Measurements from ENCODE around the gene NR3C1. TPM values are rescaled to one million over a fixed set of nuclear protein-coding genes. Genes with fewer than 3 reads are reported as not detected.

NR3C1 gene
- polyA plus RNA-seq, 1 donor from 2014 or later = 2.3 TPM

GRCh38 chr5:143311955-143312354, 91.5 kb downstream of the NR3C1 start:
- Histone ChIP-seq H3K36me3 (ENCODE audit: insufficient read depth, low read length) (no peaks in the 10 kb centered on the region), H3F3A (ENCODE audit: insufficient read depth, low read length, poor library complexity, severe bottlenecking) (no peaks in the 10 kb centered on the region), H3K27me3 (ENCODE audit: insufficient read depth, low read depth, low read length) (no peaks in the 10 kb centered on the region), H3K9me2 (ENCODE audit: insufficient read depth, low read length) (no peaks in the 10 kb centered on the region), H2AFZ (ENCODE audit: low read depth, low read length) (no peak overlapping the region), H3K27ac (ENCODE audit: low read length) (no peak overlapping the region), H4K20me1 (ENCODE audit: insufficient read depth) (no peaks in the 10 kb centered on the region), H3K9ac (ENCODE audit: low read length) (no peak overlapping the region), H3K9me3 (ENCODE audit: low read length) (no peaks in the 10 kb centered on the region), H3K4me3 (ENCODE audit: low read length) (no peak overlapping the region), H3K4me2 (ENCODE audit: low read length) (no peak overlapping the region), H3K79me2 (replicated peaks; ENCODE audit: insufficient read depth, low read length) (no peaks in the 10 kb centered on the region)
- TF ChIP-seq EZH2 (IDR thresholded peaks at IDR 0.05; ENCODE audit: borderline replicate concordance, insufficient read depth, low read length, poor library complexity, severe bottlenecking) (no peak), MXI1 (conservative IDR thresholded peaks at IDR 0.05; ENCODE audit: poor library complexity, severe bottlenecking) (no peak), SMC3 (conservative IDR thresholded peaks at IDR 0.05; ENCODE audit: poor library complexity) (no peak), TAF1 (IDR thresholded peaks at IDR 0.05; ENCODE audit: low read depth) (no peak), CTCF (IDR thresholded peaks at IDR 0.05; ENCODE audit: poor library complexity, severe bottlenecking) (no peak), POLR2AphosphoS5 (IDR thresholded peaks at IDR 0.05) (no peak)
- TF ChIP-seq, protein P1, sequence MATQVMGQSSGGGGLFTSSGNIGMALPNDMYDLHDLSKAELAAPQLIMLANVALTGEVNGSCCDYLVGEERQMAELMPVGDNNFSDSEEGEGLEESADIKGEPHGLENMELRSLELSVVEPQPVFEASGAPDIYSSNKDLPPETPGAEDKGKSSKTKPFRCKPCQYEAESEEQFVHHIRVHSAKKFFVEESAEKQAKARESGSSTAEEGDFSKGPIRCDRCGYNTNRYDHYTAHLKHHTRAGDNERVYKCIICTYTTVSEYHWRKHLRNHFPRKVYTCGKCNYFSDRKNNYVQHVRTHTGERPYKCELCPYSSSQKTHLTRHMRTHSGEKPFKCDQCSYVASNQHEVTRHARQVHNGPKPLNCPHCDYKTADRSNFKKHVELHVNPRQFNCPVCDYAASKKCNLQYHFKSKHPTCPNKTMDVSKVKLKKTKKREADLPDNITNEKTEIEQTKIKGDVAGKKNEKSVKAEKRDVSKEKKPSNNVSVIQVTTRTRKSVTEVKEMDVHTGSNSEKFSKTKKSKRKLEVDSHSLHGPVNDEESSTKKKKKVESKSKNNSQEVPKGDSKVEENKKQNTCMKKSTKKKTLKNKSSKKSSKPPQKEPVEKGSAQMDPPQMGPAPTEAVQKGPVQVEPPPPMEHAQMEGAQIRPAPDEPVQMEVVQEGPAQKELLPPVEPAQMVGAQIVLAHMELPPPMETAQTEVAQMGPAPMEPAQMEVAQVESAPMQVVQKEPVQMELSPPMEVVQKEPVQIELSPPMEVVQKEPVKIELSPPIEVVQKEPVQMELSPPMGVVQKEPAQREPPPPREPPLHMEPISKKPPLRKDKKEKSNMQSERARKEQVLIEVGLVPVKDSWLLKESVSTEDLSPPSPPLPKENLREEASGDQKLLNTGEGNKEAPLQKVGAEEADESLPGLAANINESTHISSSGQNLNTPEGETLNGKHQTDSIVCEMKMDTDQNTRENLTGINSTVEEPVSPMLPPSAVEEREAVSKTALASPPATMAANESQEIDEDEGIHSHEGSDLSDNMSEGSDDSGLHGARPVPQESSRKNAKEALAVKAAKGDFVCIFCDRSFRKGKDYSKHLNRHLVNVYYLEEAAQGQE (IDR thresholded peaks at IDR 0.05; ENCODE audit: borderline replicate concordance) = no peak

GRCh38 chr5:143311428-143311827, 92.1 kb downstream of the NR3C1 start:
- Histone ChIP-seq H3K9me3 (ENCODE audit: low read length) (no peaks in the 10 kb centered on the region), H3K36me3 (ENCODE audit: insufficient read depth, low read length) (no peaks in the 10 kb centered on the region), H3F3A (ENCODE audit: insufficient read depth, low read length, poor library complexity, severe bottlenecking) (no peaks in the 10 kb centered on the region), H3K4me2 (ENCODE audit: low read length) (no peak overlapping the region), H2AFZ (ENCODE audit: low read depth, low read length) (no peak overlapping the region), H3K27ac (ENCODE audit: low read length) (no peak overlapping the region), H4K20me1 (ENCODE audit: insufficient read depth) (no peaks in the 10 kb centered on the region), H3K27me3 (ENCODE audit: insufficient read depth, low read depth, low read length) (no peaks in the 10 kb centered on the region), H3K9ac (ENCODE audit: low read length) (no peak overlapping the region), H3K79me2 (replicated peaks; ENCODE audit: insufficient read depth, low read length) (no peaks in the 10 kb centered on the region), H3K4me3 (ENCODE audit: low read length) (no peak overlapping the region), H3K9me2 (ENCODE audit: insufficient read depth, low read length) (no peaks in the 10 kb centered on the region)
- TF ChIP-seq TAF1 (IDR thresholded peaks at IDR 0.05; ENCODE audit: low read depth) = no peak
- no peak for TF ChIP-seq POLR2AphosphoS5 (IDR thresholded peaks at IDR 0.05)
- TF ChIP-seq CTCF (IDR thresholded peaks at IDR 0.05; ENCODE audit: poor library complexity, severe bottlenecking) = no peak
- TF ChIP-seq MXI1 (conservative IDR thresholded peaks at IDR 0.05; ENCODE audit: poor library complexity, severe bottlenecking) = no peak
- no peak for TF ChIP-seq EZH2 (IDR thresholded peaks at IDR 0.05; ENCODE audit: borderline replicate concordance, insufficient read depth, low read length, poor library complexity, severe bottlenecking)
- no peak for TF ChIP-seq EP300 (conservative IDR thresholded peaks at IDR 0.05; ENCODE audit: poor library complexity, severe bottlenecking)
- TF ChIP-seq SMC3 (conservative IDR thresholded peaks at IDR 0.05; ENCODE audit: poor library complexity) = no peak
- no peak for TF ChIP-seq RAD21 (conservative IDR thresholded peaks at IDR 0.05)
- TF ChIP-seq, protein P1 (IDR thresholded peaks at IDR 0.05; ENCODE audit: borderline replicate concordance) = no peak

Measured in neural cell (in vitro differentiated cells).